OCI-LY1 (cell line): ENCODE data around the gene CD6.

Source experiments
- H2AFZ ChIP-seq: fragments of 200-600 bp; sonication (generic), shearing (Covaris generic); 2 replicates; pipeline ENCODE4 v1.6.0; 2014; ENCODE audit warnings: antibody characterized with exemption, mild to moderate bottlenecking, low read length
- H3F3A ChIP-seq: fragments of 200-600 bp; sonication (generic), shearing (Covaris generic); 2 replicates; pipeline ENCODE4 v1.6.0; 2014; ENCODE audit warnings: mild to moderate bottlenecking, antibody characterized with exemption, low read length, moderate library complexity; ENCODE audit not compliant: insufficient read depth
- H3K27ac ChIP-seq: fragments of 200-600 bp; sonication (generic); 2 replicates; pipeline ENCODE4 v1.5.1; 2014; ENCODE audit warnings: low read length, mixed run types, mild to moderate bottlenecking, low read depth; ENCODE audit not compliant: poor library complexity, severe bottlenecking
- H3K27me3 ChIP-seq: fragments of 200-600 bp; sonication (generic); 2 replicates; pipeline ENCODE4 v1.6.0; 2014; ENCODE audit warnings: antibody characterized with exemption, mild to moderate bottlenecking, low read length, moderate library complexity; ENCODE audit not compliant: insufficient read depth
- H3K36me3 ChIP-seq: fragments of 200-600 bp; sonication (generic); 2 replicates; pipeline ENCODE4 v1.6.1; 2014; ENCODE audit warnings: mild to moderate bottlenecking, antibody characterized with exemption, low read length, moderate library complexity, mixed read lengths; ENCODE audit not compliant: insufficient read depth
- H3K4me1 ChIP-seq: fragments of 200-600 bp; sonication (generic); 2 replicates; pipeline ENCODE4 v1.5.1; 2014; ENCODE audit warnings: mild to moderate bottlenecking, low read length, moderate library complexity; ENCODE audit not compliant: insufficient read depth, severe bottlenecking
- H3K4me2 ChIP-seq: fragments of 200-600 bp; sonication (generic), shearing (Covaris generic); 2 replicates; pipeline ENCODE4 v1.6.1; 2014; ENCODE audit warnings: low read length
- H3K4me3 ChIP-seq: fragments of 200-600 bp; sonication (generic); 2 replicates; pipeline ENCODE4 v1.5.1; 2014; ENCODE audit warnings: low read length, low read depth, mild to moderate bottlenecking, mixed read lengths; ENCODE audit not compliant: poor library complexity, severe bottlenecking
- H3K79me2 ChIP-seq: fragments of 200-600 bp; shearing (Covaris generic); 2 replicates; pipeline ENCODE4 v1.6.1; 2016; ENCODE audit warnings: mixed run types, low read length, mixed read lengths; ENCODE audit not compliant: insufficient read depth
- H3K9ac ChIP-seq: fragments of 200-600 bp; sonication (generic), shearing (Covaris generic); 2 replicates; pipeline ENCODE4 v1.6.1; 2014; ENCODE audit warnings: mild to moderate bottlenecking, low read length, mixed read lengths
- H3K9me2 ChIP-seq: fragments of 200-600 bp; sonication (generic), shearing (Covaris generic); 2 replicates; pipeline ENCODE4 v1.6.1; 2014; ENCODE audit warnings: low read depth, mild to moderate bottlenecking, low read length, mixed read lengths
- H3K9me3 ChIP-seq: fragments of 200-600 bp; shearing (Covaris generic); 2 replicates; pipeline ENCODE4 v1.6.1; 2014; ENCODE audit warnings: low read length, mixed read lengths
- H4K20me1 ChIP-seq: fragments of 200-600 bp; sonication (generic), shearing (Covaris generic); 2 replicates; pipeline ENCODE4 v1.6.0; 2016; ENCODE audit warnings: mild to moderate bottlenecking, low read length; ENCODE audit not compliant: insufficient read depth
- EZH2 ChIP-seq: fragments of 200-600 bp; sonication (generic), shearing (Covaris generic); IDR thresholded peaks from 2 replicates; pipeline ENCODE4 v1.8.0; 2017; ENCODE audit warnings: borderline replicate concordance, mixed run types, mild to moderate bottlenecking, antibody characterized with exemption, low read length, moderate library complexity, mixed read lengths
- TF ChIP-seq, protein P1 (sequence below): fragments of 200-600 bp; sonication (generic), shearing (Covaris generic); IDR thresholded peaks from 2 replicates; pipeline ENCODE4 v1.5.1; 2017; ENCODE audit warnings: mild to moderate bottlenecking, antibody characterized with exemption, low read length, moderate library complexity, mixed read lengths

The CD6 gene

DNA sequence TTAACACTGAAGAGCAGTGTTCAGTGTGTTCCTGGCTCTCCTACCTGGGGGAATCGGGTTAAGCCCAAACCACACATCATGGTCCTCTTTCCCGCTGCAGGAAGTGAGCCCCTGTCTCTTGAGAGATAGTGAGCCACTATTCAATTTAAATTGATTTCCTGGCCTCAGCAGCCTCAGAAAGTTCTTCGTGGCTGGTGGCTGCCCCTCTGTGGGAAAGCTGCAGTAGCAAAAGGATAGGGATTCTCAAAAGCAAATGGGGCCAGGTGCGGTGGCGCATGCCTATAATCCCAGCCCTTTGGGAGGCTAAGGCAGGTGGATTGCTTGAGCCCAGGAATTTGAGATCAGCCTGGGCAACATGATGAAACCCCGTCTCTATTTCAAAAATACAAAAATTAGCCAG lies 81.7 kb downstream of the CD6 start:
- H3K27ac ChIP-seq = no peak overlapping the region
- no peak overlapping the region for H3K4me3 ChIP-seq
- no peak overlapping the region for H3K4me2 ChIP-seq
- H3K79me2 ChIP-seq = no peaks in the 10 kb centered on the region
- TF ChIP-seq, protein P1, sequence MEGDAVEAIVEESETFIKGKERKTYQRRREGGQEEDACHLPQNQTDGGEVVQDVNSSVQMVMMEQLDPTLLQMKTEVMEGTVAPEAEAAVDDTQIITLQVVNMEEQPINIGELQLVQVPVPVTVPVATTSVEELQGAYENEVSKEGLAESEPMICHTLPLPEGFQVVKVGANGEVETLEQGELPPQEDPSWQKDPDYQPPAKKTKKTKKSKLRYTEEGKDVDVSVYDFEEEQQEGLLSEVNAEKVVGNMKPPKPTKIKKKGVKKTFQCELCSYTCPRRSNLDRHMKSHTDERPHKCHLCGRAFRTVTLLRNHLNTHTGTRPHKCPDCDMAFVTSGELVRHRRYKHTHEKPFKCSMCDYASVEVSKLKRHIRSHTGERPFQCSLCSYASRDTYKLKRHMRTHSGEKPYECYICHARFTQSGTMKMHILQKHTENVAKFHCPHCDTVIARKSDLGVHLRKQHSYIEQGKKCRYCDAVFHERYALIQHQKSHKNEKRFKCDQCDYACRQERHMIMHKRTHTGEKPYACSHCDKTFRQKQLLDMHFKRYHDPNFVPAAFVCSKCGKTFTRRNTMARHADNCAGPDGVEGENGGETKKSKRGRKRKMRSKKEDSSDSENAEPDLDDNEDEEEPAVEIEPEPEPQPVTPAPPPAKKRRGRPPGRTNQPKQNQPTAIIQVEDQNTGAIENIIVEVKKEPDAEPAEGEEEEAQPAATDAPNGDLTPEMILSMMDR = no peak
- TF ChIP-seq EZH2 = no peak
- H3K9me2 ChIP-seq = no peaks in the 10 kb centered on the region
- H3K4me1 ChIP-seq = peaks cover 13% of the 10 kb centered on the region
- no peaks in the 10 kb centered on the region; the same call in 1 of the 2 replicates for H3K27me3 ChIP-seq
- no peaks in the 10 kb centered on the region for H4K20me1 ChIP-seq
- no peak overlapping the region for H2AFZ ChIP-seq
- no peak overlapping the region for H3K9ac ChIP-seq
- H3K9me3 ChIP-seq = no peaks in the 10 kb centered on the region; the same call in 1 of the 2 replicates
- no peaks in the 10 kb centered on the region for H3F3A ChIP-seq
- no peaks in the 10 kb centered on the region; the same call in 1 of the 2 replicates for H3K36me3 ChIP-seq

DNA sequence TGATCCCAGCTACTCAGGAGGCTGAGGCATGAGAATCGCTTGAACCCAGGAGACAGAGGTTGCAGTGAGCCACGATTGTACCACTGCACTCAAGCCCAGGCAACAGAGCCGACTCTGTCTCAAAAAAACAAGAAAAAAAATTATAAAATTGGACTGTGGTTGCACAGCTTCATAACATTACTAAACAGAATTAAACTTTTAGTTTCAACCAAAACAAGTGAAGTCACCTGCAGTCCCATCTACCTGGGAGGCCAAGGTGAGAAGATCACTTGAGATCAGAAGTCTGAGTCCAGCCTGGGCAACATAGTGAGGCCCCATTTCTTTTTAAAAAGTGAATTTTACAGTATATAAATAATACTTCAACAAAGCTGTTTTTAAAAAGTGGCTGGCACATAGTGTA lies 83.0 kb downstream of the CD6 start:
- H3K27me3 ChIP-seq = no peaks in the 10 kb centered on the region; the same call in 1 of the 2 replicates
- no peaks in the 10 kb centered on the region for H3F3A ChIP-seq
- H3K9me2 ChIP-seq = no peaks in the 10 kb centered on the region
- no peaks in the 10 kb centered on the region for H3K79me2 ChIP-seq
- no peak overlapping the region for H3K4me3 ChIP-seq
- H3K4me2 ChIP-seq = no peak overlapping the region
- H3K36me3 ChIP-seq = no peaks in the 10 kb centered on the region; the same call in 1 of the 2 replicates
- H2AFZ ChIP-seq = no peak overlapping the region
- no peaks in the 10 kb centered on the region; the same call in 1 of the 2 replicates for H3K9me3 ChIP-seq
- no peak for TF ChIP-seq EZH2
- TF ChIP-seq, protein P1 = no peak
- no peak overlapping the region for H3K27ac ChIP-seq
- H3K9ac ChIP-seq = no peak overlapping the region
- H3K4me1 ChIP-seq = peaks cover 5% of the 10 kb centered on the region
- no peaks in the 10 kb centered on the region for H4K20me1 ChIP-seq

DNA sequence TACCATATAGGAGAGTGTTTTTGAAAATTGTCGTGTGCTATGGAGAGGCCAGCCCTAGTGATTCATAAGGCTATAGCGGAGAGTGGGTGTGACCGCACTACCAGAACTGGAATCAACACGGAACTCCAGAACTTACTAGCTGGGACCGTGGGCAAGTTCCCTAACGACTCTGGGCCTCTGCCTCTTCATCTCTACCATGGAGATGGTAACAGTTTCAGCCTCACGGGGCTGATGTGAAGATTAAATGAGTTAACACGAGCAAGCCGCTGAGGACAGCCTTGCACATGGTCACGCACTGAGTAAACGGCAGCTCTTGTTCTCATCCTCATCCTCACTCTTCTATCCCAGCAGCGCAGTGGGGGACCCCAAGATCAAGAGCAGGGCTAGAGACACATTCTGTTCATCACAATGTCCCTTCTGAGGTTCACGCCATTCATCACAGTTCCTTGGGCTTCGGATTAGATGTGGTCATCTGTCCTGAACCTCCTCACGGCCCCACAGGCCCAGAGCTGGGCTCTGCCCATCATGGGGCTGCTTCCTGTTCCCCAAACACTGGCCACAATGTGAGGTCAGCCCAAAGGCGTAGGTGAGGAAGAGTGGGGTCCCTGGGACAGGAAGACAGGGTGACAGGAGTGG lies 83.6 kb downstream of the CD6 start:
- Histone ChIP-seq H3K9me3 (no peaks in the 10 kb centered on the region; the same call in 1 of the 2 replicates), H3K4me1 (peaks cover 5% of the 10 kb centered on the region), H3F3A (no peaks in the 10 kb centered on the region), H3K9me2 (no peaks in the 10 kb centered on the region), H3K27ac (no peak overlapping the region), H2AFZ (no peak overlapping the region), H3K9ac (no peak overlapping the region), H3K79me2 (no peaks in the 10 kb centered on the region), H3K27me3 (no peaks in the 10 kb centered on the region; the same call in 1 of the 2 replicates), H3K36me3 (no peaks in the 10 kb centered on the region; the same call in 1 of the 2 replicates), H3K4me3 (no peak overlapping the region), H4K20me1 (no peaks in the 10 kb centered on the region), H3K4me2 (no peak overlapping the region)
- TF ChIP-seq, protein P1 = no peak
- no peak for TF ChIP-seq EZH2
